Adipocyte (in vitro differentiated cells): Measurements from ENCODE around the gene LSG1.

Experiments used
- DNase-seq: peaks from one replicate; pipeline ENCODE4 v3.0.0-alpha.2; 2015; ENCODE audit warnings: low read depth
- H3K27me3 ChIP-seq: replicated peaks from 2 replicates; pipeline ENCODE4 v1.7.0; 2013; ENCODE audit warnings: mild to moderate bottlenecking, low read length, moderate library complexity; ENCODE audit not compliant: control insufficient read depth, insufficient read depth
- H3K36me3 ChIP-seq: 2 replicates; pipeline ENCODE4 v1.7.0; 2013; ENCODE audit warnings: low read length, mild to moderate bottlenecking, moderate library complexity; ENCODE audit not compliant: control insufficient read depth, insufficient read depth, severe bottlenecking
- H3K4me1 ChIP-seq: 2 replicates; pipeline ENCODE4 v1.7.0; 2013; ENCODE audit warnings: mild to moderate bottlenecking, low read length, moderate library complexity; ENCODE audit not compliant: control insufficient read depth, insufficient read depth
- H3K4me3 ChIP-seq: 2 replicates; pipeline ENCODE4 v1.7.0; 2013; ENCODE audit warnings: mild to moderate bottlenecking, low read length, moderate library complexity
- H3K9ac ChIP-seq: 2 replicates; pipeline ENCODE4 v1.7.0; 2013; ENCODE audit warnings: mild to moderate bottlenecking, low read length, moderate library complexity
- H3K9me3 ChIP-seq: 2 replicates; pipeline ENCODE4 v1.7.0; 2013; ENCODE audit warnings: mild to moderate bottlenecking, low read length, moderate library complexity; ENCODE audit not compliant: control insufficient read depth

Gene LSG1

GRCh38 chr3:194592798-194593752 is 78.9 kb downstream of the LSG1 start:
- H3K4me3 ChIP-seq, result peak overlapping the region; percentile 22
- H3K9ac ChIP-seq, result peak overlapping the region; percentile 74
- no peaks in the 10 kb centered on the region for H3K27me3 ChIP-seq
- no peaks in the 10 kb centered on the region for H3K9me3 ChIP-seq
- DNase-seq, result peak; percentile 99
- peaks cover 18% of the 10 kb centered on the region for H3K4me1 ChIP-seq
- peaks cover 6% of the 10 kb centered on the region for H3K36me3 ChIP-seq
